Measurements from ENCODE around the gene USE1. TPM values are rescaled to one million over a fixed set of nuclear protein-coding genes. Genes with fewer than 3 reads are reported as not detected.

The USE1 gene
- total and polyA plus RNA-seq, 9 of the 15 experiments (the other 6 are each of a cell fraction or from before 2014, with no cell fraction given), result 17.3 to 52.4 (median 34.0) TPM

- TF ChIP-seq PHF8 (IDR thresholded peaks at IDR 0.05; ENCODE audit: borderline replicate concordance, low read length) (peak; percentile 64; the same call in 1 of the 2 replicates), E2F1 (CRISPR knock-in tag; IDR thresholded peaks at IDR 0.05) (no peak), ZNF586 (CRISPR knock-in tag; conservative IDR thresholded peaks at IDR 0.05) (no peak), POLR3A (IDR thresholded peaks at IDR 0.05; ENCODE audit: borderline replicate concordance, extremely low read depth, insufficient read depth, insufficient read length) (no peak), SMARCC2 (IDR thresholded peaks at IDR 0.05; ENCODE audit: low read depth) (no peak), IRF1 (CRISPR knock-in tag; IDR thresholded peaks at IDR 0.05; ENCODE audit: borderline replicate concordance) (no peak), PCBP1 (IDR thresholded peaks at IDR 0.05; ENCODE audit: low read depth, low read length, poor library complexity, severe bottlenecking) (no peak), MAZ (CRISPR knock-in tag; conservative IDR thresholded peaks at IDR 0.05 in 1 of 2, IDR thresholded peaks at IDR 0.05 in 1 of 2) (peak in 1 of 2 experiments; percentile 46; a peak in 1 of 4 replicates), ATF1 (CRISPR knock-in tag; IDR thresholded peaks at IDR 0.05) (no peak), ATF1 (tag; IDR thresholded peaks at IDR 0.05) (peak; percentile 38; the same call in 1 of the 2 replicates), TARDBP (IDR thresholded peaks at IDR 0.05) (no peak), RB1 (IDR thresholded peaks at IDR 0.05; ENCODE audit: low read depth) (no peak), HOXB6 (CRISPR knock-in tag; IDR thresholded peaks at IDR 0.05; ENCODE audit: borderline replicate concordance) (no peak), PHF21A (IDR thresholded peaks at IDR 0.05; ENCODE audit: borderline replicate concordance, low read depth) (no peak), LARP7 (IDR thresholded peaks at IDR 0.05) (no peak), ESRRB (CRISPR knock-in tag; IDR thresholded peaks at IDR 0.05; ENCODE audit: borderline replicate concordance) (no peak), GTF2A2 (tag; IDR thresholded peaks at IDR 0.05) (no peak), NR2F6 (CRISPR knock-in tag; IDR thresholded peaks at IDR 0.05) (no peak)
- TF ChIP-seq, protein P1, sequence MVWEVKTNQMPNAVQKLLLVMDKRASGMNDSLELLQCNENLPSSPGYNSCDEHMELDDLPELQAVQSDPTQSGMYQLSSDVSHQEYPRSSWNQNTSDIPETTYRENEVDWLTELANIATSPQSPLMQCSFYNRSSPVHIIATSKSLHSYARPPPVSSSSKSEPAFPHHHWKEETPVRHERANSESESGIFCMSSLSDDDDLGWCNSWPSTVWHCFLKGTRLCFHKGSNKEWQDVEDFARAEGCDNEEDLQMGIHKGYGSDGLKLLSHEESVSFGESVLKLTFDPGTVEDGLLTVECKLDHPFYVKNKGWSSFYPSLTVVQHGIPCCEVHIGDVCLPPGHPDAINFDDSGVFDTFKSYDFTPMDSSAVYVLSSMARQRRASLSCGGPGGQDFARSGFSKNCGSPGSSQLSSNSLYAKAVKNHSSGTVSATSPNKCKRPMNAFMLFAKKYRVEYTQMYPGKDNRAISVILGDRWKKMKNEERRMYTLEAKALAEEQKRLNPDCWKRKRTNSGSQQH (CRISPR knock-in tag; IDR thresholded peaks at IDR 0.05), result no peak
- TF ChIP-seq, protein P2, sequence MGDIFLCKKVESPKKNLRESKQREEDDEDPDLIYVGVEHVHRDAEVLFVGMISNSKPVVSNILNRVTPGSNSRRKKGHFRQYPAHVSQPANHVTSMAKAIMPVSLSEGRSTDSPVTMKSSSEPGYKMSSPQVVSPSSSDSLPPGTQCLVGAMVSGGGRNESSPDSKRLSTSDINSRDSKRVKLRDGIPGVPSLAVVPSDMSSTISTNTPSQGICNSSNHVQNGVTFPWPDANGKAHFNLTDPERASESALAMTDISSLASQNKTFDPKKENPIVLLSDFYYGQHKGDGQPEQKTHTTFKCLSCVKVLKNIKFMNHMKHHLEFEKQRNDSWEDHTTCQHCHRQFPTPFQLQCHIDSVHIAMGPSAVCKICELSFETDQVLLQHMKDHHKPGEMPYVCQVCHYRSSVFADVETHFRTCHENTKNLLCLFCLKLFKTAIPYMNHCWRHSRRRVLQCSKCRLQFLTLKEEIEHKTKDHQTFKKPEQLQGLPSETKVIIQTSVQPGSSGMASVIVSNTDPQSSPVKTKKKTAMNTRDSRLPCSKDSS (IDR thresholded peaks at IDR 0.05; ENCODE audit: low read depth, partially characterized antibody), result no peak
- TF ChIP-seq, protein P3, sequence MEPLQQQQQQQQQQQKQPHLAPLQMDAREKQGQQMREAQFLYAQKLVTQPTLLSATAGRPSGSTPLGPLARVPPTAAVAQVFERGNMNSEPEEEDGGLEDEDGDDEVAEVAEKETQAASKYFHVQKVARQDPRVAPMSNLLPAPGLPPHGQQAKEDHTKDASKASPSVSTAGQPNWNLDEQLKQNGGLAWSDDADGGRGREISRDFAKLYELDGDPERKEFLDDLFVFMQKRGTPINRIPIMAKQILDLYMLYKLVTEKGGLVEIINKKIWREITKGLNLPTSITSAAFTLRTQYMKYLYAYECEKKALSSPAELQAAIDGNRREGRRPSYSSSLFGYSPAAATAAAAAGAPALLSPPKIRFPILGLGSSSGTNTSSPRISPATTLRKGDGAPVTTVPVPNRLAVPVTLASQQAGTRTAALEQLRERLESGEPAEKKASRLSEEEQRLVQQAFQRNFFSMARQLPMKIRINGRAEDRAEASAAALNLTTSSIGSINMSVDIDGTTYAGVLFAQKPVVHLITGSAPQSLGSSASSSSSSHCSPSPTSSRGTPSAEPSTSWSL (CRISPR knock-in tag; IDR thresholded peaks at IDR 0.05; ENCODE audit: borderline replicate concordance), result no peak
- TF ChIP-seq, protein P4, sequence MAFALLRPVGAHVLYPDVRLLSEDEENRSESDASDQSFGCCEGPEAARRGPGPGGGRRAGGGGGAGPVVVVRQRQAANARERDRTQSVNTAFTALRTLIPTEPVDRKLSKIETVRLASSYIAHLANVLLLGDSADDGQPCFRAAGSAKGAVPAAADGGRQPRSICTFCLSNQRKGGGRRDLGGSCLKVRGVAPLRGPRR (CRISPR knock-in tag; IDR thresholded peaks at IDR 0.05), result no peak
These were observed 5.1 kb downstream of the USE1 start (continued) for GRCh38 chr19:17220207-17220758.

Measured in K562 (cell line).